ENCODE results near the gene MYO5A.

- TF ChIP-seq CTCF (IDR thresholded peaks at IDR 0.05 in 2 of 3, conservative IDR thresholded peaks at IDR 0.05 in 1 of 3; ENCODE audit: borderline replicate concordance in 1 of 3, insufficient read depth in 1 of 3, low read depth in 2 of 3, low read length in 2 of 3) (no peak), SP1 (IDR thresholded peaks at IDR 0.05; ENCODE audit: low read depth) (no peak), MAX (IDR thresholded peaks at IDR 0.05) (no peak)
These were observed 109.2 kb downstream of the MYO5A start for GRCh38 chr15:52419494-52419893.

Measured in HCT116 (cell line).